Panc1 (cell line): ENCODE data around the gene NPHP4. TPM values are rescaled to one million over a fixed set of nuclear protein-coding genes. Genes with fewer than 3 reads are reported as not detected.

Experiments
- ATAC-seq: fragments of 200-7000 bp; cut with Tn5 transposase; 2 replicates; pipeline ENCODE4 v1.9.1; 2020; ENCODE audit warnings: mild to moderate bottlenecking, moderate library complexity
- BruUV-seq: library from RNA; stranded (reverse); fragments of 400-500 nt; replicated peaks from 2 replicates; lab custom pipeline; 2021; lab: Mats Ljungman, UMichigan
- CTCF ChIA-PET: fragments of 300-600 bp; sonication (Branson Sonifier 250); formaldehyde crosslinking; loops from one replicate; lab custom pipeline; 2022; ENCODE audit warnings: antibody characterized with exemption; lab: Charles Lee
- POLR2A ChIA-PET: fragments of 300-600 bp; sonication (Branson Sonifier 250); formaldehyde crosslinking; loops from one replicate; lab custom pipeline; 2022; ENCODE audit warnings: antibody characterized with exemption; lab: Charles Lee
- DNase-seq: peaks from one replicate; pipeline ENCODE4 v3.0.0-alpha.2; 2010; ENCODE audit warnings: low read depth, low spot score
- H3K27ac ChIP-seq: 2 replicates; pipeline ENCODE4 v1.5.1; 2011; ENCODE audit warnings: mild to moderate bottlenecking, low read length, inconsistent platforms
- H3K27me3 ChIP-seq: fragments of 200-500 bp; sonication (Bioruptor generic); 2 replicates; pipeline ENCODE4 v1.6.0; 2014; ENCODE audit warnings: low read length, inconsistent platforms; ENCODE audit not compliant: control insufficient read depth, insufficient read depth
- H3K36me3 ChIP-seq: fragments of 200-500 bp; sonication (Bioruptor generic); 2 replicates; pipeline ENCODE4 v1.5.1; 2014; ENCODE audit warnings: inconsistent platforms, mild to moderate bottlenecking, low read length, moderate library complexity; ENCODE audit not compliant: control insufficient read depth, insufficient read depth
- H3K4me1 ChIP-seq: 2 replicates; pipeline ENCODE4 v1.5.1; 2011; ENCODE audit warnings: inconsistent platforms, mild to moderate bottlenecking, low read length, moderate library complexity; ENCODE audit not compliant: control insufficient read depth, insufficient read depth
- H3K4me3 ChIP-seq, 2 experiments: 2 replicates each; pipeline ENCODE4 v1.5.1; 2011 to 2012; ENCODE audit warnings: low read depth in 2 of 2, low read length in 2 of 2, mild to moderate bottlenecking in 2 of 2, inconsistent platforms in 1 of 2, moderate library complexity in 1 of 2
- H3K9me3 ChIP-seq: fragments of 200-500 bp; sonication (Bioruptor generic); 2 replicates; pipeline ENCODE4 v1.5.1; 2014; ENCODE audit warnings: low read depth, mild to moderate bottlenecking, inconsistent platforms, low read length, moderate library complexity; ENCODE audit not compliant: control insufficient read depth, insufficient read depth
- CTCF ChIP-seq: fragments of 450-650 bp; IDR thresholded peaks from 2 replicates; pipeline ENCODE4 v1.5.1; 2017; ENCODE audit warnings: mild to moderate bottlenecking
- POLR2AphosphoS5 ChIP-seq: IDR thresholded peaks from 2 replicates; pipeline ENCODE4 v1.6.1; 2012; ENCODE audit warnings: mild to moderate bottlenecking, low read depth, low read length, moderate library complexity
- REST ChIP-seq, 2 experiments: IDR thresholded peaks; 2 replicates each; pipeline ENCODE4 v1.6.1; 2011 to 2012; ENCODE audit warnings: low read depth in 2 of 2, control low read depth in 1 of 2, low read length in 1 of 2, mild to moderate bottlenecking in 1 of 2, moderate library complexity in 1 of 2; ENCODE audit not compliant: insufficient read depth in 1 of 2
- SIN3A ChIP-seq: IDR thresholded peaks from 2 replicates; pipeline ENCODE4 v1.6.1; 2012; ENCODE audit warnings: low read depth, mild to moderate bottlenecking, low read length, moderate library complexity, borderline replicate concordance; ENCODE audit not compliant: insufficient read depth
- TCF7L2 ChIP-seq: IDR thresholded peaks from 2 replicates; pipeline ENCODE4 v1.6.1; 2011; ENCODE audit warnings: mild to moderate bottlenecking, low read depth, low read length, inconsistent platforms
- in situ Hi-C: cut with HindIII; loops from 2 replicates; pipeline ENCODE4 v1.10.0; 2016; ENCODE audit warnings: low sequenced_read_pairs, low pct_unique_long_range_greater_than_20kb
- intact Hi-C: fragments of 100-400 bp; cut with micrococcal nuclease; formaldehyde crosslinking; loops from one replicate; pipeline ENCODE4 v1.10.0; 2022; ENCODE audit not compliant: unreplicated experiment
- total RNA-seq: library from RNA; stranded (reverse); gene quantifications from one replicate; pipeline ENCODE4 v1.2.1, GENCODE V29; 2021; ENCODE audit not compliant: unreplicated experiment

The NPHP4 gene
- total RNA-seq, 1 experiment from 2014 or later = 20.1 TPM

- DNase-seq (no peak), ATAC-seq (no peak)
- intact Hi-C loops = no loop called here
- POLR2A ChIA-PET = no interaction called here
- no TSS peak for BruUV-seq
- no peaks in the 10 kb centered on the region for H3K36me3 ChIP-seq
- no peaks in the 10 kb centered on the region for H3K9me3 ChIP-seq
- no peak overlapping the region for H3K27ac ChIP-seq
- in situ Hi-C loops = no loop called here
- H3K27me3 ChIP-seq = no peaks in the 10 kb centered on the region
- H3K4me3 ChIP-seq = no peak overlapping the region
- CTCF ChIA-PET = no interaction called here
- H3K4me1 ChIP-seq = peaks cover 21% of the 10 kb centered on the region
- TF ChIP-seq CTCF (no peak), TCF7L2 (no peak), POLR2AphosphoS5 (no peak), REST (IDR thresholded peaks at IDR 0.05; ENCODE audit: insufficient read depth in 1 of 2, low read depth in 2 of 2, low read length in 1 of 2) (no peak), SIN3A (no peak)
Observed at GRCh38 chr1:6027591-6027990, 35.4 kb upstream of the NPHP4 start.

- DNase-seq (peak; percentile 36), ATAC-seq (peak; percentile 92)
- BruUV-seq = no TSS peak
- no peak for TF ChIP-seq SIN3A
- peak; percentile 49; the same call in 1 of the 2 replicates for TF ChIP-seq POLR2AphosphoS5
- ChIA-PET POLR2A (interaction anchor here (0.6 kb wide), 2 partner anchors 12 to 491 kb away, joined by 3 to 4 read pairs; no protein-coding TSS in a partner anchor), CTCF (interaction anchor here (0.5 to 1.6 kb wide), 3 partner anchors 9 to 55 kb away, joined by 4 to 13 read pairs (median 4); no protein-coding TSS in a partner anchor)
- in situ Hi-C loops = no loop called here
- Histone ChIP-seq H3K9me3 (no peaks in the 10 kb centered on the region), H3K4me3 (peak overlapping the region; percentile 39 to 65), H3K27ac (peak overlapping the region; percentile 77), H3K36me3 (no peaks in the 10 kb centered on the region), H3K4me1 (peaks cover 21% of the 10 kb centered on the region), H3K27me3 (no peaks in the 10 kb centered on the region)
- intact Hi-C loops = no loop called here
Observed at GRCh38 chr1:6026095-6026809, 34.0 kb upstream of the NPHP4 start.
